GM12872 (cell line): ENCODE results near the gene KCNK4.

Experiments
- CTCF ChIP-seq: IDR thresholded peaks from 3 replicates; pipeline ENCODE4 v1.5.1; 2011; ENCODE audit warnings: low read depth, mild to moderate bottlenecking, low read length, moderate library complexity; ENCODE audit not compliant: insufficient read depth

Gene KCNK4

GRCh38 chr11:64298966-64299846 lies 8.1 kb downstream of the KCNK4 start:
- TF ChIP-seq CTCF: no peak

GRCh38 chr11:64299847-64300648 lies 8.9 kb downstream of the KCNK4 start, which contains the start of gene CATSPERZ:
TSS of gene CATSPERZ (plus strand) at chr11:64300358. CDS start at chr11:64300411, 53 bp downstream.
- TF ChIP-seq CTCF: no peak

- no peak for TF ChIP-seq CTCF
Measured at GRCh38 chr11:64303109-64304031, 12.3 kb downstream of the KCNK4 start.

DNA sequence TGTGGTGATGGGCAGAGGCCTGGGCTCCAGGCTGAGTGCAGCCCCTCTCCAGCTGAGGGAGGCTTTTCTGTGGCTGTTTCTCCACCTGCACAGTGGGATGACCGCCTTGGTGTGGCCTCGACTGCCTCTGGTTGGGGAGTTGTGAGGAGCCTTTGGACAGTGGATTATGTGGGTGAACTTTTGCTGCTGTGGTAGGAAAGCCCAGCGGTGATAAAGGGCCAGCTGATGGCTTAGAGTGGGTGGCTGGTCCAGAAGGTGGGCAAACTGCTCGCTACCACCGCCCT lies 12.9 kb downstream of the KCNK4 start:
- TF ChIP-seq CTCF: no peak

- TF ChIP-seq CTCF: peak; percentile 96
Measured at GRCh38 chr11:64304316-64305072, 13.4 kb downstream of the KCNK4 start.

DNA sequence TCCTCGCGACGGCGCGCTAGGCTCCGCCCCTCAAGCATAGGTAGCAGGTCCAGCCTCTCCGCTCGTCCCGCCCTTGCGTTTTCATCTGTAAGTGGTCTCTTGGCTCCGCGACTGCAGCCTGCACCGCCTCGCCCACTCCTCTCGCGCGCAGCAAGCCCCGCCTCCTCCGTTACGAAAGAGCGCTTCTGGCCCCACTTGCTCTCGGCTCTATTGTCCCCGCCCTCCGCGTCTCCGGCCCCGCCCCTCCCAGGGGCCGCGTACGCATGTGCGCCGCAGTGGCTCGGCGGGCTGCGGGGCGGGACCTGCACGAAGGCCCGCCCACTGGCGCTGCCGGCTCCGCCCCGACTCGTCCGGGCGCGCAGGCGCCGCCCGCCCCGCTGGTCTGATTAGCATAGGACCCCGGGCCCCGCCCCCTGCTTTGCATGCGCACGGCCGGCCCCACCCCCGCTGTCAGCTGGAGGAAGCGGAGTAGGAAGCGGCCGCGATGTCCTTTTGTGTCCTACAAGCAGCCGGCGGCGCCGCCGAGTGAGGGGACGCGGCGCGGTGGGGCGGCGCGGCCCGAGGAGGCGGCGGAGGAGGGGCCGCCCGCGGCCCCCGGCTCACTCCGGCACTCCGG lies 14.1 kb downstream of the KCNK4 start, which contains the start of gene ESRRA:
Gene ESRRA (plus strand): TSS at position 450 of the 616 bp plus-strand sequence. CDS start 1,656 bp downstream, outside the sequence.
- TF ChIP-seq CTCF: no peak
